Gastrocnemius medialis (tissue), 4 donors: ENCODE data around the gene KIFC3. TPM values are rescaled to one million over a fixed set of nuclear protein-coding genes. Genes with fewer than 3 reads are reported as not detected.

Experiments used
- ATAC-seq, 2 donors: fragments of 150-250 bp; one replicate each; pipeline ENCODE4 v1.9.1; 2016
- DNase-seq, 2 donors: peaks; one replicate each; pipeline ENCODE4 v3.0.0-alpha.2; 2019
- H3K27ac ChIP-seq, 4 donors: fragments of 200-600 bp; sonication (generic); 1 replicate in 1 of 4; 2 replicates in 3 of 4; pipeline ENCODE4 v1.5.1; 2016 to 2018; ENCODE audit warnings: mild to moderate bottlenecking in 2 of 4, moderate library complexity in 1 of 4
- H3K27me3 ChIP-seq, 3 donors: fragments of 200-600 bp; sonication (generic) in 2 of 3; 1 replicate in 1 of 3; 2 replicates in 2 of 3; pipeline versions ENCODE4 v1.5.1 to v1.6.0; 2016 to 2019; ENCODE audit warnings: mild to moderate bottlenecking in 1 of 3, moderate library complexity in 1 of 3
- H3K36me3 ChIP-seq, 2 donors: fragments of 200-600 bp; sonication (generic) in 1 of 2; one replicate each; pipeline ENCODE4 v1.5.1; 2017 to 2018
- H3K4me1 ChIP-seq, 2 donors: fragments of 200-600 bp; sonication (generic) in 1 of 2; one replicate each; pipeline ENCODE4 v1.5.1; 2016 to 2017; ENCODE audit warnings: mild to moderate bottlenecking in 2 of 2
- H3K4me3 ChIP-seq, 4 donors: fragments of 200-600 bp; sonication (generic) in 3 of 4; 1 replicate in 1 of 4; 2 replicates in 3 of 4; pipeline ENCODE4 v1.5.1; 2016 to 2019; ENCODE audit warnings: mild to moderate bottlenecking in 2 of 4
- H3K9me3 ChIP-seq, 3 donors: fragments of 200-600 bp; sonication (generic) in 2 of 3; 1 replicate in 1 of 3; 2 replicates in 2 of 3; pipeline ENCODE4 v1.5.1; 2016 to 2019
- CTCF ChIP-seq, 5 experiments: fragments of 450-650 bp in 3 of 5; fragments of 200-600 bp in 2 of 5; sonication (generic) in 2 of 5; IDR thresholded peaks in 4 of 5; conservative IDR thresholded peaks in 1 of 5; 1 replicate in 4 of 5; 2 replicates in 1 of 5; pipeline ENCODE4 v1.5.1; 2016 to 2019; ENCODE audit warnings: antibody characterized with exemption in 5 of 5, mild to moderate bottlenecking in 3 of 5, moderate library complexity in 3 of 5
- POLR2A ChIP-seq, 2 donors: fragments of 450-650 bp; IDR thresholded peaks; one replicate each; pipeline ENCODE4 v1.6.1; 2017; ENCODE audit warnings: antibody characterized with exemption in 2 of 2, mild to moderate bottlenecking in 2 of 2, moderate library complexity in 2 of 2
- in situ Hi-C, 4 donors: fragments of 200-750 bp; cut with MboI; loops; one replicate each; pipeline versions ENCODE4 v1.15.0 to v1.8.0; 2017; ENCODE audit warnings: low sequenced_read_pairs in 4 of 4
- intact Hi-C: fragments of 100-400 bp; cut with DNase I; formaldehyde crosslinking; loops from one replicate; pipeline ENCODE4 v1.15.1; 2023; ENCODE audit warnings: low total_unique reads
- total RNA-seq, 4 donors: library from RNA; depleted of rRNA; stranded (reverse); fragments of >200 nt; gene quantifications; one replicate each; pipeline versions ENCODE4 v1.1.0 to v1.2.3, GENCODE V29; 2016

Gene KIFC3
- total RNA-seq, 4 donors from 2014 or later, result 2.1 to 12.0 (median 3.2) TPM

GRCh38 chr16:57755061-57755684 is 47.1 kb downstream of the KIFC3 start:
- intact Hi-C loops, result no loop called here
- Histone ChIP-seq H3K4me3 (no peak overlapping the region), H3K9me3 (no peaks in the 10 kb centered on the region), H3K27ac (no peak overlapping the region), H3K36me3 (peaks cover 0 to 20% of the 10 kb centered on the region in 2 donors), H3K4me1 (no peaks in the 10 kb centered on the region), H3K27me3 (no peaks in the 10 kb centered on the region)
- TF ChIP-seq CTCF (IDR thresholded peaks at IDR 0.05 in 4 of 5, conservative IDR thresholded peaks at IDR 0.05 in 1 of 5), result no peak
- TF ChIP-seq POLR2A (IDR thresholded peaks at IDR 0.05), result no peak
- in situ Hi-C loops, result loop anchor here in 2 of 4 donors (10.0 to 25.0 kb wide), 2 partner anchors 250 to 257 kb away; partner anchors contain the start of genes USB1 (in 2 of the 2) and ZNF319 (in 2 of the 2)
- DNase-seq (no peak), ATAC-seq (no peak)

- H3K4me3 ChIP-seq, result no peak overlapping the region
- in situ Hi-C loops, result loop anchor here in 2 of 4 donors (10.0 to 25.0 kb wide), 2 partner anchors 250 to 258 kb away; partner anchors contain the start of genes USB1 (in 2 of the 2) and ZNF319 (in 2 of the 2)
- DNase-seq, result no peak
- TF ChIP-seq CTCF (IDR thresholded peaks at IDR 0.05 in 4 of 5, conservative IDR thresholded peaks at IDR 0.05 in 1 of 5), result no peak
- no peak for TF ChIP-seq POLR2A (IDR thresholded peaks at IDR 0.05)
- intact Hi-C loops, result no loop called here
- H3K27me3 ChIP-seq, result no peaks in the 10 kb centered on the region
- peaks cover 0 to 20% of the 10 kb centered on the region in 2 donors for H3K36me3 ChIP-seq
- no peaks in the 10 kb centered on the region for H3K4me1 ChIP-seq
- H3K27ac ChIP-seq, result no peak overlapping the region
- H3K9me3 ChIP-seq, result no peaks in the 10 kb centered on the region
- ATAC-seq, result no peak
These were observed 47.8 kb downstream of the KIFC3 start for GRCh38 chr16:57754354-57755060.

GRCh38 chr16:57753448-57754353 is 48.6 kb downstream of the KIFC3 start:
- Histone ChIP-seq H3K36me3 (peaks cover 0 to 20% of the 10 kb centered on the region in 2 donors), H3K27me3 (no peaks in the 10 kb centered on the region), H3K4me3 (no peak overlapping the region), H3K27ac (no peak overlapping the region), H3K9me3 (no peaks in the 10 kb centered on the region), H3K4me1 (no peaks in the 10 kb centered on the region)
- TF ChIP-seq CTCF (IDR thresholded peaks at IDR 0.05 in 4 of 5, conservative IDR thresholded peaks at IDR 0.05 in 1 of 5) (no peak), POLR2A (IDR thresholded peaks at IDR 0.05) (no peak)
- DNase-seq (no peak), ATAC-seq (no peak)
- in situ Hi-C loops (loop anchor here in 2 of 4 donors (10.0 to 25.0 kb wide), 2 partner anchors 251 to 259 kb away; partner anchors contain the start of genes USB1 (in 2 of the 2) and ZNF319 (in 2 of the 2)), intact Hi-C loops (no loop called here)

GRCh38 chr16:57752581-57753447 is 49.5 kb downstream of the KIFC3 start:
- Histone ChIP-seq H3K36me3 (peaks cover 0 to 20% of the 10 kb centered on the region in 2 donors), H3K4me3 (no peak overlapping the region), H3K9me3 (no peaks in the 10 kb centered on the region), H3K27me3 (no peaks in the 10 kb centered on the region), H3K4me1 (no peaks in the 10 kb centered on the region), H3K27ac (no peak overlapping the region)
- in situ Hi-C loops, result loop anchor here in 2 of 4 donors (10.0 to 25.0 kb wide), 2 partner anchors 252 to 259 kb away; partner anchors contain the start of genes USB1 (in 2 of the 2) and ZNF319 (in 2 of the 2)
- intact Hi-C loops, result no loop called here
- DNase-seq, result no peak
- ATAC-seq, result no peak
- no peak for TF ChIP-seq CTCF (IDR thresholded peaks at IDR 0.05 in 4 of 5, conservative IDR thresholded peaks at IDR 0.05 in 1 of 5)
- TF ChIP-seq POLR2A (IDR thresholded peaks at IDR 0.05), result no peak
